Left lung (tissue), 10 donors: ENCODE results near the gene STOX2. TPM values are rescaled to one million over a fixed set of nuclear protein-coding genes. Genes with fewer than 3 reads are reported as not detected.

Experiments
- ATAC-seq: fragments of 200-7000 bp; cut with Tn5 transposase; one replicate; pipeline ENCODE4 v1.9.1; 2020; ENCODE audit warnings: moderate library complexity
- DNase-seq, 4 donors: peaks; one replicate each; pipeline ENCODE4 v3.0.0-alpha.2; 2013 to 2020
- H3K27ac ChIP-seq, 2 donors: fragments of 200-600 bp; sonication (generic) in 1 of 2; one replicate each; pipeline versions ENCODE4 v1.5.0 to v1.8.0; 2020 to 2021
- H3K27me3 ChIP-seq, 2 donors: fragments of 200-600 bp; sonication (generic) in 1 of 2; one replicate each; pipeline versions ENCODE4 v1.5.0 to v1.8.0; 2020 to 2021
- H3K36me3 ChIP-seq, 2 donors: fragments of 200-600 bp; sonication (generic) in 1 of 2; one replicate each; pipeline versions ENCODE4 v1.5.0 to v1.8.0; 2020 to 2021
- H3K4me1 ChIP-seq, 2 donors: fragments of 200-600 bp; one replicate each; pipeline ENCODE4 v1.8.0; 2021
- H3K4me3 ChIP-seq, 2 donors: fragments of 200-600 bp; sonication (generic) in 1 of 2; one replicate each; pipeline versions ENCODE4 v1.5.0 to v1.8.0; 2020 to 2021; ENCODE audit warnings: mild to moderate bottlenecking in 1 of 2
- H3K9me3 ChIP-seq, 2 donors: fragments of 200-600 bp; sonication (generic) in 1 of 2; one replicate each; pipeline versions ENCODE4 v1.5.0 to v1.8.0; 2020 to 2021
- CTCF ChIP-seq, 2 donors: fragments of 200-600 bp; sonication (generic) in 1 of 2; IDR thresholded peaks; one replicate each; pipeline versions ENCODE4 v1.5.0 to v1.8.0; 2021; ENCODE audit warnings: antibody characterized with exemption in 2 of 2
- intact Hi-C, 2 donors: fragments of 100-400 bp; cut with DNase I; formaldehyde crosslinking; loops; one replicate each; pipeline versions ENCODE4 v1.11.2 to v1.14.2; 2022
- polyA plus RNA-seq, 6 donors: library from polyadenylated mRNA; unstranded; fragments of 120-200 nt; gene quantifications; one replicate each; pipeline ENCODE4 v1.2.1, GENCODE V29; 2013; ENCODE audit not compliant: insufficient read length in 6 of 6
- total RNA-seq, 2 donors: library from RNA; stranded (reverse); fragmentation: NEBNext Ultra II Directional; extraction: Animal tissue kit (Norgen Biotek cat#: 25700); gene quantifications; one replicate each; pipeline ENCODE4 v1.2.1, GENCODE V29; 2021
- donor health status: DM: no; HTN: yes; CAD: no.
- donor health status: DM: no; HTN: no; CAD: no.

STOX2 gene
- total and polyA plus RNA-seq, 8 donors: 12.4 to 19.5 (median 16.4) TPM

GRCh38 chr4:184022679-184023383, 117.7 kb downstream of the STOX2 start:
- Histone ChIP-seq H3K27me3 (no peaks in the 10 kb centered on the region), H3K9me3 (no peaks in the 10 kb centered on the region), H3K4me3 (no peak overlapping the region), H3K27ac (no peak overlapping the region), H3K4me1 (peaks cover 0 to 4% of the 10 kb centered on the region in 2 donors), H3K36me3 (no peaks in the 10 kb centered on the region)
- no peak for TF ChIP-seq CTCF (IDR thresholded peaks at IDR 0.05)
- intact Hi-C loops: no loop called here
- DNase-seq (no peak), ATAC-seq (no peak)

GRCh38 chr4:184024637-184025036, 119.5 kb downstream of the STOX2 start:
- Histone ChIP-seq H3K27me3 (no peaks in the 10 kb centered on the region), H3K27ac (no peak overlapping the region), H3K4me1 (peaks cover 0 to 20% of the 10 kb centered on the region in 2 donors), H3K9me3 (no peaks in the 10 kb centered on the region), H3K36me3 (no peaks in the 10 kb centered on the region), H3K4me3 (no peak overlapping the region)
- no peak for TF ChIP-seq CTCF (IDR thresholded peaks at IDR 0.05)
- DNase-seq (no peak), ATAC-seq (peak; percentile 43)
- intact Hi-C loops: no loop called here

DNA sequence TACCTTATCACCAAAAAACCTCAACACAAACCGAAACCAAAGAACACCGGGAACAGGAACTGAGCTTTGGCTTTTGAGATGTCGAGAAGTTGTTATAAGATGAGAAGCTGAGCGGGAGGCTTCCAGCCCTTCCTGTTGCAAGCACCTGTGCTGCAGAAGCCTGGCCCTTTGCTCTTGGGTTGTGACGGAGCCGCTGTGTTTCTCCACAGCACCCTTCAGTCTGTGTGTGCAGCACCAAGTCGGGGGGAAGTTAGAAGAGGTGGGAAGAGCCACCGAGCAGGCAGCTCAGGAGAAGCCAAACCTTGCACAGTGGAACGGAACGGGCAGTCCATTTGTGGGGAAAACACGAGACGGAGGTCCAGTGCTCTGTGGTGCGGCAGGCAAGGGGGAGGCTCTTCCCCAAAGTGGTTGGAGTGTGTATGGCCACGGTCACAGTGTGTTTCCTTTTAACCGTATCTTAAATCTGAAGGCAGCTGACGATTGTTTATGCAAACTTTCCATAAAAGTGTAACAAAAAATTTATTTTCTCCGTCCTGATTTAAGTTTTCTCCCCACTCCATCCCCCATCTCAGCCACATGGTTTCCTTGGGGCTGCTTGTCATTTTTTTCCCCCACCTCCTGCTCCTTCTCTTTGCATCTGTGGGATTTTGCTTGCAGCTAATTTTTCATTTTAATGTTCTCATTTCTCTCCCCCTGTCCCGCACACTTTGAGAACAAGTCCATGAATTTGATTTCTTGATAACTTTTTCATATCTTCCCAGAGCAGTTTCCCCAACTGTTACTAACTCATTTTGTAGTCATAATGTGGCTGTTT, 123.7 kb downstream of the STOX2 start:
- Histone ChIP-seq H3K27ac (peak overlapping the region in 1 of 2 donors; percentile 46), H3K4me1 (peaks cover 0 to 20% of the 10 kb centered on the region in 2 donors), H3K4me3 (peak overlapping the region in 1 of 2 donors; percentile 25), H3K36me3 (no peaks in the 10 kb centered on the region), H3K9me3 (no peaks in the 10 kb centered on the region), H3K27me3 (no peaks in the 10 kb centered on the region)
- peak in 1 of 4 donors; percentile 76 for DNase-seq
- peak; percentile 61 for ATAC-seq
- intact Hi-C loops: no loop called here
- no peak for TF ChIP-seq CTCF (IDR thresholded peaks at IDR 0.05)

- no peak for TF ChIP-seq CTCF (IDR thresholded peaks at IDR 0.05)
- Histone ChIP-seq H3K4me3 (no peak overlapping the region), H3K27ac (no peak overlapping the region), H3K27me3 (no peaks in the 10 kb centered on the region), H3K36me3 (no peaks in the 10 kb centered on the region), H3K4me1 (peaks cover 0 to 20% of the 10 kb centered on the region in 2 donors), H3K9me3 (no peaks in the 10 kb centered on the region)
- intact Hi-C loops: no loop called here
- ATAC-seq: no peak
- no peak for DNase-seq
Measured at GRCh38 chr4:184030036-184030435, 124.9 kb downstream of the STOX2 start.

- Histone ChIP-seq H3K4me3 (no peak overlapping the region), H3K9me3 (no peaks in the 10 kb centered on the region), H3K36me3 (no peaks in the 10 kb centered on the region), H3K27ac (no peak overlapping the region), H3K4me1 (peaks cover 0 to 20% of the 10 kb centered on the region in 2 donors), H3K27me3 (no peaks in the 10 kb centered on the region)
- no peak for DNase-seq
- intact Hi-C loops: no loop called here
- no peak for TF ChIP-seq CTCF (IDR thresholded peaks at IDR 0.05)
- ATAC-seq: no peak
Measured at GRCh38 chr4:184030764-184031163, 125.7 kb downstream of the STOX2 start.
